ENCODE measurements around the gene SAP30L.
A peak's percentile ranks its signal among the peaks of the same experiment; 100 is the strongest.

The SAP30L gene, protein sequence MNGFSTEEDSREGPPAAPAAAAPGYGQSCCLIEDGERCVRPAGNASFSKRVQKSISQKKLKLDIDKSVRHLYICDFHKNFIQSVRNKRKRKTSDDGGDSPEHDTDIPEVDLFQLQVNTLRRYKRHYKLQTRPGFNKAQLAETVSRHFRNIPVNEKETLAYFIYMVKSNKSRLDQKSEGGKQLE

DNA sequence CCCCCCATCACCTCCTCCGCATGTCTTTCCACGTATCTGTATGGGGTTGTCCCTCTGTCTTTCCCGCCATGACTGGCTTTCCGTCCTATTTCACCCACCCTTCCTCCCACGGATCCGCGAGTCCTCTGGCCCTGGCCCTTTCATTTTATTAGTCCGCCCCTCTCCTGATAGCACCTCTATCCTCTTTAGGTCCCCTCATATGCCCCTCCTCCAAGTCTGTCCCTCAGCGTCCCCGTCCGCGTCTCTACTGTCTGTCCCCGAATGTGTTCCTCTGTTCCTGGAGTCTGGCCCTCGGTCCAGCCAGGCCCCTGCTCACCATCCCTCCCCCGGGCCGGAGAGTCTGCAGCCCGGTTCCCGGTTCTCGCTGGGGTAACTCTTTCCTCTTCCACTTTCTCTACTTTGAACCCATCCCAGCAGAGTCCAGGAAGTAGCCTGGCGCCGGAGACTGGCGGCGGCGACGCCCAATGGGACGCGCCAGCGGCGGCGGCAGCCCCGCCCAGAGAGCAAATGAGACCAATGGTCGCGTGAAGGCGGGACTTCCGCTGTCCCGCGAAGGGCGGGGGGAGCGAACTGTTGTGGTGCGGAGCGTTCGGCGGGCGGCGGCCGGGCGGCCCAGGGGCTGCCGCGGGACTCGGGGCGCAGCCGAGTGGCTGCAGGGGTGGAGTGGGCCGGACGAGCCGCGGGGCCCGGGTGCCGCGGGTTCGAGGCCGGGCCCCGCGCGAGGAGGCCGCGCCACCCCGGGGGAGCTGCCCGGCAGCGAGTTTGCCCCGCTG lies at the start of gene SAP30L:
TSS of gene SAP30L (plus strand) at position 576 of the 773 bp plus-strand sequence. CDS start 608 bp downstream, outside the sequence.
- H3K4me3 ChIP-seq (ENCODE audit: low read length in 2 of 2) = peak within 1 kb of the TSS; percentile 72 to 92
- H3K27me3 ChIP-seq (ENCODE audit: control insufficient read depth in 2 of 2, insufficient read depth in 2 of 2, low read length in 2 of 2) = no peaks in the 10 kb centered on the region
- peak within 1 kb of the TSS; percentile 77 to 84 for H3K9ac ChIP-seq (ENCODE audit: low read depth in 1 of 2, low read length in 2 of 2)
- no peaks in the 10 kb centered on the region for H3K9me3 ChIP-seq (ENCODE audit: control insufficient read depth in 2 of 2, low read length in 2 of 2)
- H3K27ac ChIP-seq (ENCODE audit: low read depth in 2 of 2, low read length in 2 of 2) = peak within 1 kb of the TSS; percentile 57 to 84
- H3K4me1 ChIP-seq (ENCODE audit: control insufficient read depth in 2 of 2, insufficient read depth in 2 of 2, low read length in 2 of 2) = peaks cover 15 to 16% of the 10 kb centered on the region in 2 donors
- H3K36me3 ChIP-seq (ENCODE audit: control insufficient read depth in 2 of 2, insufficient read depth in 2 of 2, low read length in 2 of 2) = peaks cover 16 to 20% of the 10 kb centered on the region in 2 donors

DNA sequence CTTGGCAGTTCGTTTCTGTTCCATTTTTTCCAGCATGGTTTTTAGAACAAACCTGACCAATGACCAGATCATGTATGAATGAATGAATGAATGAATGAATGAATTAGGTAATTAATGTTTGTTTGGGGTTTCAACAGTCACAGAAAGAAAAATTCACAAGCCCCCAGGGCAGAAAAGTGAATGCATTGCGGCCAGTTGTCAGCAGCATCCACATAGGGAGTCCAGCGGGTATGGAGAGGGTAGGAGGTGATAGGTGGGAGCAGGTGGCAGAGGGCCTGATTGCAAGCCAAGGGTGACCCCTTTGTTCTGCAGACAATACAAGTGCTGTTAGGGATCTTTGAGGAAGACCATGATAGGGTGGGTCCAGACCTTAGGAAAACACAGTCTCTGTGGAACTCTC lies 49.7 kb upstream of the SAP30L start:
- no peak overlapping the region for H3K9ac ChIP-seq (ENCODE audit: low read depth in 1 of 2, low read length in 2 of 2)
- H3K4me1 ChIP-seq (ENCODE audit: control insufficient read depth in 2 of 2, insufficient read depth in 2 of 2, low read length in 2 of 2) = peaks cover 7 to 9% of the 10 kb centered on the region in 2 donors
- H3K4me3 ChIP-seq (ENCODE audit: low read length in 2 of 2) = no peak overlapping the region
- no peaks in the 10 kb centered on the region for H3K9me3 ChIP-seq (ENCODE audit: control insufficient read depth in 2 of 2, low read length in 2 of 2)
- peaks cover 0 to 9% of the 10 kb centered on the region in 2 donors for H3K36me3 ChIP-seq (ENCODE audit: control insufficient read depth in 2 of 2, insufficient read depth in 2 of 2, low read length in 2 of 2)
- H3K27ac ChIP-seq (ENCODE audit: low read depth in 2 of 2, low read length in 2 of 2) = no peak overlapping the region
- no peaks in the 10 kb centered on the region for H3K27me3 ChIP-seq (ENCODE audit: control insufficient read depth in 2 of 2, insufficient read depth in 2 of 2, low read length in 2 of 2)

GRCh38 chr5:154397652-154398406 lies 48.0 kb upstream of the SAP30L start:
- Histone ChIP-seq H3K36me3 (ENCODE audit: control insufficient read depth in 2 of 2, insufficient read depth in 2 of 2, low read length in 2 of 2) (peaks cover 0 to 3% of the 10 kb centered on the region in 2 donors), H3K9ac (ENCODE audit: low read depth in 1 of 2, low read length in 2 of 2) (no peak overlapping the region), H3K4me3 (ENCODE audit: low read length in 2 of 2) (no peak overlapping the region), H3K27me3 (ENCODE audit: control insufficient read depth in 2 of 2, insufficient read depth in 2 of 2, low read length in 2 of 2) (no peaks in the 10 kb centered on the region), H3K27ac (ENCODE audit: low read depth in 2 of 2, low read length in 2 of 2) (no peak overlapping the region), H3K4me1 (ENCODE audit: control insufficient read depth in 2 of 2, insufficient read depth in 2 of 2, low read length in 2 of 2) (peaks cover 7 to 9% of the 10 kb centered on the region in 2 donors), H3K9me3 (ENCODE audit: control insufficient read depth in 2 of 2, low read length in 2 of 2) (no peaks in the 10 kb centered on the region)

DNA sequence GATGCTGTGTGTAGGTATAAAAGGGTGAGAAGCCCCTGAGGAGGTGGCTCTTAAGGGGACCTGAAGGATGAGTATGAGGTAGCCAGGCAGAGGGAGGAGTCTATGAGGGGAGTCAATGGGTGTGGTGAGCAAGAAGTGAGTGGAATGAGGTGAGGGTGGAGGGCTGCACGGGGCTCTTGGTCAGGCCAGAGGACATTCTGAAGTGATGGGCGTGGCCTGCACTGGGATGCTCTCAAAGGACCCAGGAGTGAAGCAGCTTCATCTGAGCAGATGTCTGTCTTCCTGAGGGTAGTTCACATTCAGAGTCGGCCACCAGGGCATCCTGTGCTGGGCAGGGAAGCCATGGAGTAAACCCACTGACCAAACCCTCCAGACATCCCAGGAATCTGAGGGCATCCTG lies 45.1 kb upstream of the SAP30L start:
- Histone ChIP-seq H3K27me3 (ENCODE audit: control insufficient read depth in 2 of 2, insufficient read depth in 2 of 2, low read length in 2 of 2) (no peaks in the 10 kb centered on the region), H3K9me3 (ENCODE audit: control insufficient read depth in 2 of 2, low read length in 2 of 2) (no peaks in the 10 kb centered on the region), H3K27ac (ENCODE audit: low read depth in 2 of 2, low read length in 2 of 2) (no peak overlapping the region), H3K4me3 (ENCODE audit: low read length in 2 of 2) (no peak overlapping the region), H3K4me1 (ENCODE audit: control insufficient read depth in 2 of 2, insufficient read depth in 2 of 2, low read length in 2 of 2) (peaks cover 6 to 16% of the 10 kb centered on the region in 2 donors), H3K36me3 (ENCODE audit: control insufficient read depth in 2 of 2, insufficient read depth in 2 of 2, low read length in 2 of 2) (no peaks in the 10 kb centered on the region), H3K9ac (ENCODE audit: low read depth in 1 of 2, low read length in 2 of 2) (no peak overlapping the region)

GRCh38 chr5:154401355-154401754 lies 44.4 kb upstream of the SAP30L start:
- no peaks in the 10 kb centered on the region for H3K36me3 ChIP-seq (ENCODE audit: control insufficient read depth in 2 of 2, insufficient read depth in 2 of 2, low read length in 2 of 2)
- no peak overlapping the region for H3K9ac ChIP-seq (ENCODE audit: low read depth in 1 of 2, low read length in 2 of 2)
- H3K4me3 ChIP-seq (ENCODE audit: low read length in 2 of 2) = no peak overlapping the region
- H3K4me1 ChIP-seq (ENCODE audit: control insufficient read depth in 2 of 2, insufficient read depth in 2 of 2, low read length in 2 of 2) = peaks cover 6 to 20% of the 10 kb centered on the region in 2 donors
- H3K9me3 ChIP-seq (ENCODE audit: control insufficient read depth in 2 of 2, low read length in 2 of 2) = no peaks in the 10 kb centered on the region
- no peak overlapping the region for H3K27ac ChIP-seq (ENCODE audit: low read depth in 2 of 2, low read length in 2 of 2)
- H3K27me3 ChIP-seq (ENCODE audit: control insufficient read depth in 2 of 2, insufficient read depth in 2 of 2, low read length in 2 of 2) = no peaks in the 10 kb centered on the region

- Histone ChIP-seq H3K27ac (ENCODE audit: low read depth in 2 of 2, low read length in 2 of 2) (no peak overlapping the region), H3K4me3 (ENCODE audit: low read length in 2 of 2) (no peak overlapping the region), H3K4me1 (ENCODE audit: control insufficient read depth in 2 of 2, insufficient read depth in 2 of 2, low read length in 2 of 2) (peaks cover 6 to 20% of the 10 kb centered on the region in 2 donors), H3K9ac (ENCODE audit: low read depth in 1 of 2, low read length in 2 of 2) (no peak overlapping the region), H3K27me3 (ENCODE audit: control insufficient read depth in 2 of 2, insufficient read depth in 2 of 2, low read length in 2 of 2) (no peaks in the 10 kb centered on the region), H3K9me3 (ENCODE audit: control insufficient read depth in 2 of 2, low read length in 2 of 2) (no peaks in the 10 kb centered on the region), H3K36me3 (ENCODE audit: control insufficient read depth in 2 of 2, insufficient read depth in 2 of 2, low read length in 2 of 2) (no peaks in the 10 kb centered on the region)
Observed at GRCh38 chr5:154401931-154402330, 43.9 kb upstream of the SAP30L start.

DNA sequence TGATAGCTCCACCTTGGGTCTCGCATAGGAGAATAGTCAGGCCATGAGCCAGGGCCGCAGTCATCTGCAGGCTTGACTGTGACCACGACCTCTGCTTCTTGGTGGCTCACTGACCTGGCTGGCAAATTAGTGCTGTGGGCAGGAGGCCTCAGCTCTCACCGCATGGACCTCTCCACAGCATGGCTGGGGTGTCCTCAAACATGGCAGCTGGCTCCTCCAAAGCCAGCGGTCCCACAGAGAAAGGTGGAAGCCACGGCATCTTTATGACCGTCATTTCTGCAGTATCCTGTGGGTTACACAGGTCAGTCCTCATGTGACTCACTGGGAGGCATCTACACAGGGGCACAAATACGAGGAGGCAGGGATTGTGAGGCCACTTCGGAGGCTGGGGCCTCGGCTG lies 43.2 kb upstream of the SAP30L start:
- Histone ChIP-seq H3K9ac (ENCODE audit: low read depth in 1 of 2, low read length in 2 of 2) (no peak overlapping the region), H3K4me3 (ENCODE audit: low read length in 2 of 2) (no peak overlapping the region), H3K36me3 (ENCODE audit: control insufficient read depth in 2 of 2, insufficient read depth in 2 of 2, low read length in 2 of 2) (no peaks in the 10 kb centered on the region), H3K4me1 (ENCODE audit: control insufficient read depth in 2 of 2, insufficient read depth in 2 of 2, low read length in 2 of 2) (peaks cover 3 to 16% of the 10 kb centered on the region in 2 donors), H3K27me3 (ENCODE audit: control insufficient read depth in 2 of 2, insufficient read depth in 2 of 2, low read length in 2 of 2) (no peaks in the 10 kb centered on the region), H3K9me3 (ENCODE audit: control insufficient read depth in 2 of 2, low read length in 2 of 2) (no peaks in the 10 kb centered on the region), H3K27ac (ENCODE audit: low read depth in 2 of 2, low read length in 2 of 2) (no peak overlapping the region)

GRCh38 chr5:154403234-154403633 lies 42.6 kb upstream of the SAP30L start:
- Histone ChIP-seq H3K27me3 (ENCODE audit: control insufficient read depth in 2 of 2, insufficient read depth in 2 of 2, low read length in 2 of 2) (no peaks in the 10 kb centered on the region), H3K9me3 (ENCODE audit: control insufficient read depth in 2 of 2, low read length in 2 of 2) (no peaks in the 10 kb centered on the region), H3K4me3 (ENCODE audit: low read length in 2 of 2) (no peak overlapping the region), H3K36me3 (ENCODE audit: control insufficient read depth in 2 of 2, insufficient read depth in 2 of 2, low read length in 2 of 2) (no peaks in the 10 kb centered on the region), H3K27ac (ENCODE audit: low read depth in 2 of 2, low read length in 2 of 2) (no peak overlapping the region), H3K4me1 (ENCODE audit: control insufficient read depth in 2 of 2, insufficient read depth in 2 of 2, low read length in 2 of 2) (peaks cover 3 to 15% of the 10 kb centered on the region in 2 donors), H3K9ac (ENCODE audit: low read depth in 1 of 2, low read length in 2 of 2) (no peak overlapping the region)

DNA sequence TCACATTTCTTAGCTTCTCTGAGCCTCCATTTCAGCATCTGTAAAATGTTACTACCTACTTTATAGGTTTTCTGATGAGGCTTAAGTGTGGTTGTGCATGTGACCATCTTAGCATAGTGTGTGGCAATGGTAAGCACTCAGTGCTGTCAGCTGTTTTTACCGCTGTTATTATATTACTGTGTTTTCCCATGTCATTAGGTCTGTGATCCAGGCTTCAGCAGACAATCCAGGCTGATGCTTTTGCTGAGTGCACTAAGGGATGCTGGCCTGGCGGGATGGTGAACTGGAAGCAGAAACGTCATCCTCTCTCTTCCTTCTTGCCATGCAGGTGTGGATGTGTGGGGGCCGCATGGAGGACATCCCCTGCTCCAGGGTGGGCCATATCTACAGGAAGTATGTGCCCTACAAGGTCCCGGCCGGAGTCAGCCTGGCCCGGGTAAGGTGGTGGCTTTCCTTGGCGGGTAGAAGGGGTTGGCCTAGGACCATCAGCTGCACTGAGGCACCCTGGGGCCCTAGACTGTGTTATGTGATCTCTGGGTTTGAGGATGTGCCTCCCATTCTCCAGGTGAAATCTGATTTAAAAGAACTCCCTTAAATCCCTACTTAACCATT lies 41.9 kb upstream of the SAP30L start:
- Histone ChIP-seq H3K9me3 (ENCODE audit: control insufficient read depth in 2 of 2, low read length in 2 of 2) (no peaks in the 10 kb centered on the region), H3K27me3 (ENCODE audit: control insufficient read depth in 2 of 2, insufficient read depth in 2 of 2, low read length in 2 of 2) (no peaks in the 10 kb centered on the region), H3K4me1 (ENCODE audit: control insufficient read depth in 2 of 2, insufficient read depth in 2 of 2, low read length in 2 of 2) (peaks cover 3 to 15% of the 10 kb centered on the region in 2 donors), H3K27ac (ENCODE audit: low read depth in 2 of 2, low read length in 2 of 2) (no peak overlapping the region), H3K4me3 (ENCODE audit: low read length in 2 of 2) (no peak overlapping the region), H3K36me3 (ENCODE audit: control insufficient read depth in 2 of 2, insufficient read depth in 2 of 2, low read length in 2 of 2) (no peaks in the 10 kb centered on the region), H3K9ac (ENCODE audit: low read depth in 1 of 2, low read length in 2 of 2) (no peak overlapping the region)
